ENCODE results near the gene FTH1.

- TF ChIP-seq MAX (IDR thresholded peaks at IDR 0.05) (no peak), GTF2F1 (IDR thresholded peaks at IDR 0.05; ENCODE audit: borderline replicate concordance, low read depth, low read length) (no peak), RAD21 (IDR thresholded peaks at IDR 0.05 in 1 of 2, conservative IDR thresholded peaks at IDR 0.05 in 1 of 2; ENCODE audit: low read depth in 2 of 2, low read length in 2 of 2) (no peak), SP1 (IDR thresholded peaks at IDR 0.05; ENCODE audit: low read depth, low read length) (no peak), SIX5 (IDR thresholded peaks at IDR 0.05; ENCODE audit: low read depth, low read length) (no peak), CHD2 (IDR thresholded peaks at IDR 0.05; ENCODE audit: low read length) (no peak), CTCF (IDR thresholded peaks at IDR 0.05; ENCODE audit: control extremely low read depth in 1 of 3, insufficient read depth in 1 of 3, low read depth in 1 of 3, low read length in 3 of 3) (no peak), GABPA (IDR thresholded peaks at IDR 0.05; ENCODE audit: borderline replicate concordance, insufficient read depth, low read length) (no peak), POLR2A (IDR thresholded peaks at IDR 0.05; ENCODE audit: control extremely low read depth in 1 of 2, low read depth in 2 of 2, low read length in 2 of 2) (no peak), ATF3 (IDR thresholded peaks at IDR 0.05; ENCODE audit: insufficient read depth, low read depth, low read length) (no peak)
Measured at GRCh38 chr11:61940466-61940865, 27.0 kb downstream of the FTH1 start.

All from H1 (cell line).